ENCODE data around the gene EFNA2.

- no peak for TF ChIP-seq CTCF (IDR thresholded peaks at IDR 0.05)
- no peak for TF ChIP-seq USF2 (IDR thresholded peaks at IDR 0.05; ENCODE audit: borderline replicate concordance, low read depth, low read length)
- no peak for TF ChIP-seq EP300 (IDR thresholded peaks at IDR 0.05; ENCODE audit: borderline replicate concordance in 1 of 2, low read depth in 1 of 2, low read length in 1 of 2)
- no peak for TF ChIP-seq RFX5 (IDR thresholded peaks at IDR 0.05; ENCODE audit: low read length)
- no peak for TF ChIP-seq RAD21 (IDR thresholded peaks at IDR 0.05; ENCODE audit: low read length)
- TF ChIP-seq JUND (IDR thresholded peaks at IDR 0.05), result no peak
- TF ChIP-seq ZBTB33 (IDR thresholded peaks at IDR 0.05; ENCODE audit: borderline replicate concordance, low read depth), result no peak
- no peak for TF ChIP-seq NFIC (IDR thresholded peaks at IDR 0.05; ENCODE audit: borderline replicate concordance)
Observed at GRCh38 chr19:1310853-1311180, 25.1 kb downstream of the EFNA2 start.

Measured in SK-N-SH (cell line).